ENCODE data around the gene PLCXD1. TPM values are rescaled to one million over a fixed set of nuclear protein-coding genes. Genes with fewer than 3 reads are reported as not detected.
"Not testable (repeated sequence)": the region's sequence is repeated elsewhere in the genome, so short reads cannot be mapped to it uniquely, and the experiment has no call there.

PLCXD1 gene
- total and polyA plus RNA-seq, 4 donors = 2.6 to 25.7 (median 12.8) TPM

DNA sequence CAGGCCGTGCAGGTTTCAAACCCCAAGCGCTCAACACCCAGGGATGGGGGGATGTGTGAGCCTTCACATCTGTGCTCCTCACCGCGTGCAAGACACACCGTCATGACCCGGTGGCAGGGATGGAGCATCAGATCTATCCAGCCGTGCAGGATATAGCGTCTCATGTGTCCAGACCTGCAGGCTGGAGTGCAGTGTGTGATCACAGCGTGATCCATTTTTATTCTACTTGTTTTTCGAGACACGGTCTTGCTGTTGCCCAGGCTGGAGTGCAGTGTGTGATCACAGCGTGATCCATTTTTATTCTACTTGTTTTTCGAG, 70.1 kb downstream of the PLCXD1 start:
- H3K27ac ChIP-seq (ENCODE audit: low read depth in 1 of 2, low read length in 2 of 2); H3K9ac ChIP-seq (ENCODE audit: low read depth in 1 of 2, low read length in 2 of 2); H3K27me3 ChIP-seq (ENCODE audit: control insufficient read depth in 4 of 4, insufficient read depth in 4 of 4, low read length in 3 of 4); H3K4me1 ChIP-seq (ENCODE audit: control insufficient read depth in 4 of 4, insufficient read depth in 4 of 4, low read length in 3 of 4); H3K36me3 ChIP-seq (ENCODE audit: control insufficient read depth in 4 of 4, insufficient read depth in 3 of 4, low read depth in 1 of 4, low read length in 3 of 4); H3K9me3 ChIP-seq (ENCODE audit: control insufficient read depth in 4 of 4, low read length in 3 of 4); DNase-seq (ENCODE audit: low spot score); H3K4me3 ChIP-seq (ENCODE audit: low read depth in 1 of 3, low read length in 3 of 3): not testable (repeated sequence)
- WGBS = 98% methylated on average over 11 of the region's 13 CpGs

DNA sequence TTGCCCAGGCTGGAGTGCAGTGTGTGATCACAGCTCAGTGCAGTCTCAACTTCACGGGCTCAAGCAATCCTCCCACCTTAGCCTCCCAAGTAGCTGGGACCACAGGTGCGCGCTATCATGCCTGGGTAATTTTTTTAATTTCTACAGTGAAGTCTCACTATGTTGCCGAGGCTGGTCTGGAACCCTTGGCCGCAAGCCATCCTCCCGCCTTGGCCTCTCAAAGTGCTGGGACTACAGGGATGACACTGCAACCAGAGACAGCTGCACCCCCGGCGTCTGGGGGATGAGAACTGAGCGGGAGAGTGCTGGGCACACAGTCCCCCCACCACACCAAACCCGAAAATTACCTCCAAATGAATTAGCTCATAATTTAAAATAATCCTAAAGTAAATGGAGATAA, 70.6 kb downstream of the PLCXD1 start:
- WGBS = 97% methylated on average over 10 of the region's 10 CpGs
- DNase-seq (ENCODE audit: low spot score) = no peak
- no peaks in the 10 kb centered on the region for H3K4me1 ChIP-seq (ENCODE audit: control insufficient read depth in 4 of 4, insufficient read depth in 4 of 4, low read length in 3 of 4)
- H3K27me3 ChIP-seq (ENCODE audit: control insufficient read depth in 4 of 4, insufficient read depth in 4 of 4, low read length in 3 of 4) = no peaks in the 10 kb centered on the region
- peaks cover 0 to 3% (median 1%) of the 10 kb centered on the region in 4 donors for H3K36me3 ChIP-seq (ENCODE audit: control insufficient read depth in 4 of 4, insufficient read depth in 3 of 4, low read depth in 1 of 4, low read length in 3 of 4)
- TF ChIP-seq HNF4A (conservative IDR thresholded peaks at IDR 0.05) (no peak), GABPA (IDR thresholded peaks at IDR 0.05 in 1 of 2, conservative IDR thresholded peaks at IDR 0.05 in 1 of 2) (no peak), JUND (IDR thresholded peaks at IDR 0.05) (no peak), HNF4G (IDR thresholded peaks at IDR 0.05) (no peak), YY1 (IDR thresholded peaks at IDR 0.05) (no peak), EGR1 (IDR thresholded peaks at IDR 0.05; ENCODE audit: low read depth in 2 of 2) (no peak), ATF3 (IDR thresholded peaks at IDR 0.05) (no peak), REST (IDR thresholded peaks at IDR 0.05) (no peak), FOXA2 (IDR thresholded peaks at IDR 0.05) (no peak), SP1 (IDR thresholded peaks at IDR 0.05) (no peak), TAF1 (conservative IDR thresholded peaks at IDR 0.05) (no peak), FOXA1 (IDR thresholded peaks at IDR 0.05) (no peak), NR2F2 (IDR thresholded peaks at IDR 0.05) (no peak), RXRA (IDR thresholded peaks at IDR 0.05) (no peak), RAD21 (IDR thresholded peaks at IDR 0.05) (no peak), ZBTB33 (IDR thresholded peaks at IDR 0.05) (no peak)
- TF ChIP-seq, protein P1, sequence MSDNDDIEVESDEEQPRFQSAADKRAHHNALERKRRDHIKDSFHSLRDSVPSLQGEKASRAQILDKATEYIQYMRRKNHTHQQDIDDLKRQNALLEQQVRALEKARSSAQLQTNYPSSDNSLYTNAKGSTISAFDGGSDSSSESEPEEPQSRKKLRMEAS (IDR thresholded peaks at IDR 0.05) = no peak
- TF ChIP-seq, protein P2, sequence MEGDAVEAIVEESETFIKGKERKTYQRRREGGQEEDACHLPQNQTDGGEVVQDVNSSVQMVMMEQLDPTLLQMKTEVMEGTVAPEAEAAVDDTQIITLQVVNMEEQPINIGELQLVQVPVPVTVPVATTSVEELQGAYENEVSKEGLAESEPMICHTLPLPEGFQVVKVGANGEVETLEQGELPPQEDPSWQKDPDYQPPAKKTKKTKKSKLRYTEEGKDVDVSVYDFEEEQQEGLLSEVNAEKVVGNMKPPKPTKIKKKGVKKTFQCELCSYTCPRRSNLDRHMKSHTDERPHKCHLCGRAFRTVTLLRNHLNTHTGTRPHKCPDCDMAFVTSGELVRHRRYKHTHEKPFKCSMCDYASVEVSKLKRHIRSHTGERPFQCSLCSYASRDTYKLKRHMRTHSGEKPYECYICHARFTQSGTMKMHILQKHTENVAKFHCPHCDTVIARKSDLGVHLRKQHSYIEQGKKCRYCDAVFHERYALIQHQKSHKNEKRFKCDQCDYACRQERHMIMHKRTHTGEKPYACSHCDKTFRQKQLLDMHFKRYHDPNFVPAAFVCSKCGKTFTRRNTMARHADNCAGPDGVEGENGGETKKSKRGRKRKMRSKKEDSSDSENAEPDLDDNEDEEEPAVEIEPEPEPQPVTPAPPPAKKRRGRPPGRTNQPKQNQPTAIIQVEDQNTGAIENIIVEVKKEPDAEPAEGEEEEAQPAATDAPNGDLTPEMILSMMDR (IDR thresholded peaks at IDR 0.05; ENCODE audit: low read depth, low read length, missing input control) = no peak
- H3K27ac ChIP-seq (ENCODE audit: low read depth in 1 of 2, low read length in 2 of 2) = no peak overlapping the region
- H3K9me3 ChIP-seq (ENCODE audit: control insufficient read depth in 4 of 4, low read length in 3 of 4) = no peaks in the 10 kb centered on the region
- H3K9ac ChIP-seq (ENCODE audit: low read depth in 1 of 2, low read length in 2 of 2) = no peak overlapping the region
- H3K4me3 ChIP-seq (ENCODE audit: low read depth in 1 of 3, low read length in 3 of 3) = no peak overlapping the region

All from liver (tissue), 9 donors.